ENCODE data around the gene GINS2.
A peak's percentile ranks its signal among the peaks of the same experiment; 100 is the strongest.

The GINS2 gene

DNA sequence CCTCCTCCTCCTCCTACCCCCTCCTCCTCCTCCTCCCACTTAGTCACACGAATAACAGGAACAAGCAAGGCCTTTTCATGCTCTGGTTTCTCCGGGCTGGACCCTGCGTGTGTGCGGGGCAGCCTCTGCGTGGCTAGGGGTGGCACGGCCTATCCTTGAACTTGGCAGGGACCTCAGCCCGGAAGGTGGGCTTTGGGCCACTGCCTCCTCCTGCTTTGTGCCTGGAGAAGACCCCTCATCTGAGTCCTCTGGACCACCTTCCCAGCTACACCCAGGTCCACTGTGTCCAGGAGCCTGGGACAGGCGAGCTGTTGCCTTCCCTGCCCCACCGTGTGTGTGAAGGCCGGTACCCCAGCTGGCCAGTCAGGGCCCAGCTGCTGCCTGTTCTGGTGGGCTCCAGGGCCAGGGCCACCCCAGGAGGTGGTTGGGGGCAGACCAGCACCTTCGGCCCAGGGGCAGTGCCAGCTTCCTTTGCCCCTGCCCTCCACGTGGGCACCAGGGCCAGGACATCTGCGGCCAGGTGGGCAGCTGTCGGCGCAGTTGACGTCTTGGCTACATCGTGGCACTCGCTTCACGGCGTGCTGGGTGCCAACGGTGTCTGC, 35.4 kb downstream of the GINS2 start:
- no peak for DNase-seq (ENCODE audit: low spot score)

DNA sequence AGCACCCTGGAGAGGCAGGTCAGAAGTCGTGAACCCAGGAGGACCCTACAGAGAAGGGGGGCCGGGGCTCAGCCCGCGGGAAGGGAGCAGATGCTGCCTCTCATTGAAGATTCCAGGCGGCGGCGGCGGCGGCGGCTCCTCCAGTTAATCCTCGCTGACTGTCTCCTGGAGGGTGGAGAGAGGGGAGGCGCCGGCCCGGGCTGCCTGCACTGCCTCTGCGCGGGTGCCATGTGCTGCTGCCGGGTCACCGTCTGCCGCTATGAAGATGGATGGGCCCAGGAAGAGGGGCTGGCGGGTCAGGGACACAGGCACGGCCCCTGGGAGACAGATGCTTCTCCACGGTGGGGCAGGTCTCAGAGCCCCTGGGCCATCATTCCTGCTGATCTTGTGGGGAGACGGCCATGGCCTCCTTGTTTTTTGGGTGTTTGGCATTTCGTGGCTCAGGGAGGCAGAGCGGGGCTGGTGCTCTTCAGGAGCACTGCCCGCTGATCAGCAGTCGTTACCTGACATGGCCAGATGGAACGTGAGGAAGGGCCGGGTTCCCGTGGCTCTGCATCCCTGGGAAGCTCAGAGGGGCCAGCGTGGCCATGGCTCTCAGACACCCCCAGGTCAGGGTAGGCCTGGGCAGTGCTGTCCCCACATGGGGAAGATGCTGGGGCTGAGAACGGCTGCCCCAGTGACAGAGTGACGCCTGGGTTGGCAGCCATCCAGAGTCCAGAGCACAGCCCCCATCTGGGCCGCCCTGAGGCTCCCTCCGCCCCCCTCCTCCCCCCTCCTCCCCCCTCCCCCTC, 36.1 kb downstream of the GINS2 start:
- no peak for DNase-seq (ENCODE audit: low spot score)

DNA sequence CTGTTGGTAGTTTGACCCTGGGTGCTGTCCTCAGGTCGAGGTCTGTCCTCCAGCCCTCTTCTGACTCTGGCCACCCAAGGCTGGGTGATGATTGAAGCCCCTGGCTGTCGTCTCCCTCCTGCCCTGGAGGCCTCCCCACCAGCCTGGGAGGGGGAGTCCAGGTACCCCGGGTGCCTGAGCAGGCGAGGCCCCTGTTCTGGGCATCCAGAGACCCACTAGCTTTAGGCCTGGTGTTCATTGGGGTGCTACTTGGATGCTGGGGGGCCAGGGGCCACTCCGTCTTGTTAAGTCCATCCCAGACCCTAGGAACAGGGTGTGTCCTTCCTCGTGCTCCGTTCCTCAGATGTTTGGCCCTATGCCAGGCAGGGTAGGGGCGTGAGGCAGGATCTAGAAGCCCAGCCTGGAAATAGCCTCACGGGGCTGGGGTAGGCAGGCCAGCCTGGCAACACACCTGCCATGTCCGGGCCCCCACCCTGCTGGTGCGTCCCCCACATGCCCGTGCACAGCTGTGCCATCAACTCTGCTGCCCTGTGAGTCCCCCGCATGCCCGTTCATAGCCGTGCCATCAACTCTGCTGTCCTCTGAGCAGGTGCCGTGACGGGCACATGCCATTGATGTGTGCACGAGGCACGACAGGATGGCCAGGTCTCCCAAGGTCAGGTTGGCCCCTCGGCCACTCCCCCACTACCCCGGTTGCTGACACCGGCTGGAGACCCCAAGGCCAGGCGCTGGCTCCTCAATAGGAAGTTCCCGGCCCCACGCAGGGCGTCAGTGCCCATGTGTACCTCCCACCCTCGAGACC, 36.9 kb downstream of the GINS2 start:
- DNase-seq (ENCODE audit: low spot score), result no peak

DNA sequence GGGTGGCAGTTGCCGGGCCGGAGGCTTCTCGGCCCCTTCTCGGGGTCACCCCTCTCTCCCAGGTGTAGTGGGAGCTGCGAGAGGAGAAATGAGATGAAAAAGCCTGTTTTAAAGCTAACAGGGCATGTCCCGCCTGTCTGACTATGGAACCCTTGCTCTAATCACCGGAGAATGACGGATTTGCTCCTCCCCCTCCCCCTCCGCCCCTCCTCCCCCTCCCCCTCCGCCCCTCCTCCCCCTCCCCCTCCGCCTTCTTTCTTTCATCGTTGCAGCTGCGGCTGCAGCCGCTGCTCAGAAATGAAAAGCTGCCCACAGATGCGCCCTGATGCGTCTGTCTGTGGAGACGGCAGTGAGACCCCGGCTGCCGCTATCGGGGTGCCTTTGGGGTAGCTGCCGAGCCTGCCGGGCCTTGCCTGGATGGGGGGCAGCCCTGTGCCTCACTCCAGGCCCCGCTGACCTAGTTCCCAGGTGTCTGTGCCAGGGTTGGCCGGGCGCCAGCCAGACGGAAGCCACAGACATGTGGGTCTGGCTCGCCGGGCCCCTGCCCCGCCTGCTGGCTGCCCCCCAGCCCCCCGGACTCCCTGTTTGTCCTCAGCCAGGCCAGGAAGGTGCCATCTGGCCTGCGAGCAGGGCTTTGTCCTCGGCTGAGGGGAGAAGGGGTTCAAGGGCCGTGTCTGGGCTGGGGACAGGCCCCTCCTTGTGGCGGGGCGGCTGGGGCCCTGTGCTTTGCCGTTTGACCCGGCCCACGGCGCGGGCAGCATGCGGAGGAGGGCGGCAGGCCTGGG, 37.7 kb downstream of the GINS2 start:
- DNase-seq (ENCODE audit: low spot score), result no peak

- no peak for DNase-seq (ENCODE audit: low spot score)
These were observed 38.5 kb downstream of the GINS2 start for GRCh38 chr16:85650135-85650843.

GRCh38 chr16:85649411-85650134, 39.2 kb downstream of the GINS2 start:
- no peak for DNase-seq (ENCODE audit: low spot score)

DNA sequence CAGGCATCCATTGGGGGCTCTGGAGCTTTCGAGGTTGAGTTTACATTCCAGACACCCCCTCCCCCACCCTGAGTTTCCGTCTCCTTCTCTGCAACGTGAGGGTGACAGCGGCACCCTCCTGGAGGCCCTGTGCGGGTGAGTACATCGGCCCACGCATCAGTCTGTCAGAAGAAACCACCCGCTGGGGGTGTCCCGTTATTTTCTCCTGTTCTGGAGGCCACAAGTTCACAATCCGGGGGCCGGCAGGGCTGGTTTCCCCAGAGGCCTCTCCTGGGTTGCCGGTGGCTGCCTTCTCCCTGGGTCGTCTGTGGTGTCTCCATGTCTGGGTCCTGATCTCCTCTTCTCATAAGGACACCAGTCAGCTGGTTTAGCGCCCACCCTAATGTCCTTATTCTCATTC, 39.9 kb downstream of the GINS2 start:
- DNase-seq (ENCODE audit: low spot score), result no peak

GRCh38 chr16:85648070-85648714, 40.6 kb downstream of the GINS2 start:
- no peak for DNase-seq (ENCODE audit: low spot score)

DNA sequence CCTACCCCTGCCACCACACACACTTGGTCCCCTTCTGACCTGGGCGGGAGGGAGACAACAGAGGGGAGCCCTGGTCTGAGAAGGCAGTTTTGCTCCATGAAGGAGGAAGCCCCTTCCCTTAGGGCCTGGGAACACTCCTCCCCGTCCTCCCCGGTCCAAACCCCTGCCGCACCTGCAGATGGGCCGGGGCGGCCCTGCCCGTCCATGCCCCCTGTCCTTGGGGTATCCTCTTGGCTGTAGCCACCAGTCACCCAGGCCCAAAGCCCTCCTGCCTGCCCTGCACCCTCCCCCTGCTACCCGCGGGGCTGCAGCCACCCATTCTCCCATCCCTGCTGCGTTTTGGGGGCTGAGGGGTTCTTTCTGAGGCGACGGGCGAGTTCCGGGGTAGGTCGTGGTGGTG, 41.8 kb downstream of the GINS2 start:
- no peak for DNase-seq (ENCODE audit: low spot score)

GRCh38 chr16:85646358-85646907, 42.3 kb downstream of the GINS2 start:
- DNase-seq (ENCODE audit: low spot score), result no peak

GRCh38 chr16:85645021-85645589, 43.6 kb downstream of the GINS2 start:
- peak; percentile 72 for DNase-seq (ENCODE audit: low spot score)

DNA sequence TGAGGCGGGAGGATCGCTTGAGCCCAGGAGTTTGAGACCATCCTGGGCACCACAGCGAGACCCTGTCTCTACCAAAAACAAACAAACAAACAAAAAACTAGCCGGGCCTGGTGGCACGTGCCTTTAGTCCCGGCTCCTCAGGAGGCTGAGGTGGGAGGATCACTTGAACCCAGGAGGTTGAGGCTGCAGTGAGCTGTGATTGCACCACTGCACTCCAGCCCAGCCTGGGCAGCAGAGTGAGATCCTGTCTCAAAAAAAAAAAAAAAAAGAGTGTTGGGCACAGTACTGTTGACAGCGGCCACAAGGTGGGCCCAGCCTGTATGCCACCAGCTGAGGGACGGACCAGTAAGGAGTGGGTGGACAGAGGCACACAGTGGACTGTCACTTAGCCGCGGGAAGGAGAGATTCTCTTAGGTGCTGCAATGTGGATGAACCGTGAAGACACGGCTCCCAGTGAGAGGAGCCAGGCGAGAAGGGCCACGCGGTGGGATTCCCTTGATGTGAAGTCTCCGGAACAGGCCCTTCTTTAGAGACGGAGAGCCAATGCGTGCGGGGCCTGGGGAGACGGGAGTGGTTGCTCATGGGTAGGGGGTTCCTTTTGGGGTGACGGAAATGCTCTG, 44.6 kb downstream of the GINS2 start:
- no peak for DNase-seq (ENCODE audit: low spot score)

DNA sequence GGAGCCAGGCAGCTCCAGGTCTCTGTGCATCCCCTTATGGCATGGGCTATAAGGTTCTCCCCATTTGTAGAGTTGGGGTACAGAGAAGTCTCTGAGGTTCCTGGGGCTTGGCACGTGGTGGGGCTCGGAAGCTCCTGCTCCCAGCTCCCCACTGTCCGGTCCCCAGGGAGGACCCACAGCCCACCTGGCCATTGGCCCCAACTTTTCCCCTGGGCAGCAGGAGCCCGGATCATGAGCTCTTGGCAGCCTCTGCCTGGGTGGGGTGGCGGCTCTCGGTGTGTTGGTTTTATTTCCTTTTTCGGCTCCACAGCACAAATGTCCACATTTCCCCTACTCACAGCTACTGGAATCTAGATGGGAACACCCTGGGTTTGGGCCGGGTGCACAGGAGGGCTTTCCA, 45.1 kb downstream of the GINS2 start:
- DNase-seq (ENCODE audit: low spot score), result no peak

GRCh38 chr16:85642762-85643358, 45.9 kb downstream of the GINS2 start:
- no peak for DNase-seq (ENCODE audit: low spot score)

GRCh38 chr16:85641776-85642176, 47.0 kb downstream of the GINS2 start:
- DNase-seq (ENCODE audit: low spot score), result no peak

GRCh38 chr16:85641305-85641704, 47.4 kb downstream of the GINS2 start:
- no peak for DNase-seq (ENCODE audit: low spot score)

- no peak for DNase-seq (ENCODE audit: low spot score)
These were observed 48.2 kb downstream of the GINS2 start for GRCh38 chr16:85640585-85640984.

GRCh38 chr16:85640254-85640558, 48.5 kb downstream of the GINS2 start:
- DNase-seq (ENCODE audit: low spot score), result no peak
